Mesenchymal stem cell (in vitro differentiated cells and primary cell): Measurements from ENCODE around the gene DNAJC15.

Source experiments
- DNase-seq: peaks from one replicate; pipeline ENCODE4 v3.0.0-alpha.2; 2013
- H2AFZ ChIP-seq: one replicate; pipeline ENCODE4 v1.6.1; 2013; ENCODE audit warnings: low read depth, mild to moderate bottlenecking, control low read depth, inconsistent platforms, low read length, moderate library complexity
- H2AK5ac ChIP-seq: 2 replicates; pipeline ENCODE4 v1.6.1; 2013; ENCODE audit warnings: low read length, moderate library complexity, mild to moderate bottlenecking, inconsistent platforms; ENCODE audit not compliant: severe bottlenecking
- H2BK120ac ChIP-seq: one replicate; pipeline ENCODE4 v1.6.1; 2013; ENCODE audit warnings: low read depth, mild to moderate bottlenecking, inconsistent platforms, low read length, moderate library complexity
- H2BK12ac ChIP-seq, 2 experiments: one replicate each; pipeline ENCODE4 v1.6.1; 2013; ENCODE audit warnings: inconsistent platforms in 2 of 2, low read length in 2 of 2, mild to moderate bottlenecking in 2 of 2, moderate library complexity in 2 of 2, control low read depth in 1 of 2
- H2BK15ac ChIP-seq: one replicate; pipeline ENCODE4 v1.6.1; 2013; ENCODE audit warnings: mild to moderate bottlenecking, low read depth, inconsistent platforms; ENCODE audit not compliant: poor library complexity, severe bottlenecking
- H2BK5ac ChIP-seq: 2 replicates; pipeline ENCODE4 v1.6.1; 2013; ENCODE audit warnings: low read depth, mild to moderate bottlenecking, low read length, control low read depth, inconsistent platforms; ENCODE audit not compliant: poor library complexity, severe bottlenecking
- H3K14ac ChIP-seq, 2 experiments: one replicate each; pipeline ENCODE4 v1.6.1; 2013; ENCODE audit warnings: inconsistent platforms in 2 of 2, low read length in 2 of 2, control low read depth in 1 of 2, mild to moderate bottlenecking in 1 of 2, moderate library complexity in 1 of 2
- H3K18ac ChIP-seq, 2 experiments: one replicate each; pipeline ENCODE4 v1.6.1; 2013; ENCODE audit warnings: inconsistent platforms in 2 of 2, low read length in 2 of 2, control low read depth in 1 of 2, low read depth in 1 of 2, mild to moderate bottlenecking in 1 of 2
- H3K23ac ChIP-seq, 2 experiments: one replicate each; pipeline ENCODE4 v1.6.1; 2013; ENCODE audit warnings: inconsistent platforms in 2 of 2, low read length in 2 of 2, mild to moderate bottlenecking in 2 of 2, moderate library complexity in 2 of 2, control low read depth in 1 of 2
- H3K27ac ChIP-seq: 2 replicates; pipeline ENCODE4 v1.5.1; 2013; ENCODE audit warnings: mild to moderate bottlenecking, moderate library complexity, low read length, control low read depth, inconsistent platforms; ENCODE audit not compliant: poor library complexity, severe bottlenecking
- H3K27me3 ChIP-seq, 2 experiments: 2 replicates each; pipeline versions ENCODE4 v1.6.1 to v1.7.0; 2013; ENCODE audit warnings: low read length in 2 of 2, mild to moderate bottlenecking in 2 of 2, moderate library complexity in 2 of 2, control low read depth in 1 of 2, inconsistent platforms in 1 of 2; ENCODE audit not compliant: control insufficient read depth in 1 of 2, insufficient read depth in 1 of 2
- H3K36me3 ChIP-seq, 2 experiments: 2 replicates each; pipeline versions ENCODE4 v1.6.1 to v1.7.0; 2013; ENCODE audit warnings: low read length in 2 of 2, control low read depth in 1 of 2, inconsistent platforms in 1 of 2, low read depth in 1 of 2, mild to moderate bottlenecking in 1 of 2; ENCODE audit not compliant: insufficient read depth in 2 of 2, control insufficient read depth in 1 of 2
- H3K4ac ChIP-seq, 2 experiments: one replicate each; pipeline ENCODE4 v1.6.1; 2013; ENCODE audit warnings: inconsistent platforms in 2 of 2, low read length in 2 of 2, mild to moderate bottlenecking in 2 of 2, moderate library complexity in 2 of 2, control low read depth in 1 of 2, low read depth in 1 of 2
- H3K4me1 ChIP-seq: 2 replicates; pipeline ENCODE4 v1.6.1; 2013; ENCODE audit warnings: low read depth, low read length, control low read depth; ENCODE audit not compliant: control insufficient read depth, insufficient read depth
- H3K4me2 ChIP-seq: 2 replicates; pipeline ENCODE4 v1.6.1; 2013; ENCODE audit warnings: low read length, mild to moderate bottlenecking, inconsistent platforms; ENCODE audit not compliant: poor library complexity, severe bottlenecking
- H3K4me3 ChIP-seq, 2 experiments: 2 replicates each; pipeline versions ENCODE4 v1.5.1 to v1.7.0; 2013; ENCODE audit warnings: low read length in 2 of 2, mild to moderate bottlenecking in 2 of 2, control low read depth in 1 of 2, low read depth in 1 of 2; ENCODE audit not compliant: insufficient read depth in 1 of 2
- H3K79me1 ChIP-seq: replicated peaks from 2 replicates; pipeline ENCODE4 v1.6.1; 2013; ENCODE audit warnings: mild to moderate bottlenecking, control low read depth, low read length, inconsistent platforms; ENCODE audit not compliant: poor library complexity, severe bottlenecking
- H3K9ac ChIP-seq: 2 replicates; pipeline ENCODE4 v1.7.0; 2013; ENCODE audit warnings: mild to moderate bottlenecking, low read length, moderate library complexity
- H3K9me3 ChIP-seq: 2 replicates; pipeline ENCODE4 v1.7.0; 2013; ENCODE audit warnings: mild to moderate bottlenecking, low read length; ENCODE audit not compliant: control insufficient read depth
- H4K8ac ChIP-seq: one replicate; pipeline ENCODE4 v1.6.1; 2013; ENCODE audit warnings: inconsistent platforms, mild to moderate bottlenecking, low read length, moderate library complexity
- H4K91ac ChIP-seq: one replicate; pipeline ENCODE4 v1.6.1; 2013; ENCODE audit warnings: mild to moderate bottlenecking, low read length, inconsistent platforms
- WGBS: methylation state at CpG from one replicate; pipeline ENCODE4 v1.1.7; 2013; ENCODE audit warnings: mixed read lengths; 5-methylcytosine and 5-hydroxymethylcytosine counted together

The DNAJC15 gene

GRCh38 chr13:43008596-43008995, 14.8 kb upstream of the DNAJC15 start:
- Histone ChIP-seq H2AFZ (no peak overlapping the region), H2BK120ac (no peak overlapping the region), H3K4me2 (no peak overlapping the region), H3K9ac (no peak overlapping the region), H3K23ac (no peak overlapping the region), H2BK12ac (no peak overlapping the region), H3K4ac (no peak overlapping the region), H4K91ac (no peak overlapping the region), H3K79me1 (no peaks in the 10 kb centered on the region), H3K4me1 (peaks cover 3% of the 10 kb centered on the region), H3K4me3 (no peak overlapping the region), H3K27me3 (no peaks in the 10 kb centered on the region), H3K18ac (no peak overlapping the region), H2BK5ac (no peak overlapping the region), H2AK5ac (no peak overlapping the region), H3K36me3 (no peaks in the 10 kb centered on the region), H4K8ac (no peak overlapping the region), H2BK15ac (no peak overlapping the region), H3K27ac (no peak overlapping the region), H3K9me3 (no peaks in the 10 kb centered on the region), H3K14ac (no peak overlapping the region)
- no peak for DNase-seq
- 89% methylated on average over 2 of the region's 3 CpGs for WGBS

- Histone ChIP-seq H3K9ac (no peak overlapping the region), H2AFZ (no peak overlapping the region), H3K14ac (no peak overlapping the region), H3K27me3 (no peaks in the 10 kb centered on the region), H3K79me1 (no peaks in the 10 kb centered on the region), H2BK120ac (no peak overlapping the region), H3K23ac (no peak overlapping the region), H3K4me2 (no peak overlapping the region), H3K18ac (no peak overlapping the region), H3K36me3 (no peaks in the 10 kb centered on the region), H2BK12ac (no peak overlapping the region), H2BK15ac (no peak overlapping the region), H4K91ac (no peak overlapping the region), H3K9me3 (no peaks in the 10 kb centered on the region), H4K8ac (no peak overlapping the region), H3K27ac (no peak overlapping the region), H2AK5ac (no peak overlapping the region), H3K4me1 (peaks cover 3% of the 10 kb centered on the region), H3K4ac (no peak overlapping the region), H2BK5ac (no peak overlapping the region), H3K4me3 (no peak overlapping the region)
- no CpG with 5 or more reads among the region's 1 CpG for WGBS
- DNase-seq: no peak
These were observed 13.9 kb upstream of the DNAJC15 start for GRCh38 chr13:43009506-43009905.

GRCh38 chr13:43014162-43014561, 9.2 kb upstream of the DNAJC15 start:
- Histone ChIP-seq H3K4me1 (no peaks in the 10 kb centered on the region), H4K8ac (no peak overlapping the region), H2AFZ (no peak overlapping the region), H2AK5ac (no peak overlapping the region), H3K27me3 (no peaks in the 10 kb centered on the region), H3K18ac (no peak overlapping the region), H3K14ac (no peak overlapping the region), H3K9ac (no peak overlapping the region), H3K23ac (no peak overlapping the region), H2BK5ac (no peak overlapping the region), H3K4ac (no peak overlapping the region), H4K91ac (no peak overlapping the region), H3K4me3 (no peak overlapping the region), H3K36me3 (no peaks in the 10 kb centered on the region), H3K79me1 (no peaks in the 10 kb centered on the region), H2BK15ac (no peak overlapping the region), H3K9me3 (no peaks in the 10 kb centered on the region), H3K27ac (no peak overlapping the region), H3K4me2 (no peak overlapping the region), H2BK120ac (no peak overlapping the region), H2BK12ac (no peak overlapping the region)
- 90% methylated on average over 3 of the region's 3 CpGs for WGBS
- DNase-seq: no peak

GRCh38 chr13:43016226-43016625, 7.2 kb upstream of the DNAJC15 start:
- Histone ChIP-seq H3K27me3 (no peaks in the 10 kb centered on the region), H3K9me3 (no peaks in the 10 kb centered on the region), H3K4ac (no peak overlapping the region), H4K91ac (peak overlapping the region; percentile 34), H2BK5ac (no peak overlapping the region), H2BK12ac (no peak overlapping the region), H3K36me3 (no peaks in the 10 kb centered on the region), H3K27ac (no peak overlapping the region), H3K18ac (no peak overlapping the region), H2BK120ac (no peak overlapping the region), H3K14ac (no peak overlapping the region), H4K8ac (no peak overlapping the region), H3K23ac (no peak overlapping the region), H3K9ac (no peak overlapping the region), H3K4me3 (no peak overlapping the region), H3K4me2 (no peak overlapping the region), H3K4me1 (no peaks in the 10 kb centered on the region), H3K79me1 (no peaks in the 10 kb centered on the region), H2AK5ac (no peak overlapping the region), H2AFZ (no peak overlapping the region), H2BK15ac (no peak overlapping the region)
- DNase-seq: no peak
- 89% methylated on average over 5 of the region's 5 CpGs for WGBS
